Keratinocyte (primary cell): Measurements from ENCODE around the gene MICAL2. TPM values are rescaled to one million over a fixed set of nuclear protein-coding genes. Genes with fewer than 3 reads are reported as not detected.

Source experiments
- DNase-seq: peaks from one replicate; pipeline ENCODE4 v3.0.0-alpha.2; 2011; ENCODE audit warnings: low read depth, missing footprints, low spot score
- FAIRE-seq: peaks from 2 replicates; lab custom pipeline; 2011; peaks lifted over from hg19 to GRCh38; lab: Jason Lieb, UNC
- H2AFZ ChIP-seq: 2 replicates; pipeline ENCODE4 v1.6.0; 2012; ENCODE audit warnings: low read length, control low read depth, inconsistent platforms; ENCODE audit not compliant: control insufficient read depth
- H3K27ac ChIP-seq: 2 replicates; pipeline ENCODE4 v1.5.1; 2011; ENCODE audit warnings: low read length; ENCODE audit not compliant: control insufficient read depth, insufficient read depth
- H3K27me3 ChIP-seq: 3 replicates; pipeline ENCODE4 v1.6.0; 2011; ENCODE audit warnings: low read length; ENCODE audit not compliant: control insufficient read depth, insufficient read depth; ENCODE audit errors: extremely low read depth
- H3K36me3 ChIP-seq, 2 experiments: 2 replicates in 1 of 2; 3 replicates in 1 of 2; pipeline ENCODE4 v1.5.1; 2011; ENCODE audit warnings: low read length in 2 of 2, mild to moderate bottlenecking in 1 of 2; ENCODE audit not compliant: control insufficient read depth in 2 of 2, insufficient read depth in 2 of 2; ENCODE audit errors: extremely low read depth in 1 of 2
- H3K4me1 ChIP-seq: 3 replicates; pipeline ENCODE4 v1.5.1; 2011; ENCODE audit warnings: low read length; ENCODE audit not compliant: control insufficient read depth, insufficient read depth; ENCODE audit errors: extremely low read depth
- H3K4me2 ChIP-seq: 3 replicates; pipeline ENCODE4 v1.6.0; 2011; ENCODE audit warnings: low read depth, low read length; ENCODE audit not compliant: control insufficient read depth, insufficient read depth; ENCODE audit errors: extremely low read depth
- H3K4me3 ChIP-seq, 3 experiments: fragments of 200-600 bp in 1 of 3; sonication (generic) in 1 of 3; 2 replicates in 2 of 3; 3 replicates in 1 of 3; pipeline ENCODE4 v1.5.1; 2011 to 2016; ENCODE audit warnings: low read length in 3 of 3, mild to moderate bottlenecking in 3 of 3, control low read depth in 2 of 3, inconsistent platforms in 1 of 3, low read depth in 1 of 3, mixed read lengths in 1 of 3, mixed run types in 1 of 3, moderate library complexity in 1 of 3; ENCODE audit not compliant: control insufficient read depth in 2 of 3, insufficient read depth in 2 of 3; ENCODE audit errors: extremely low read depth in 1 of 3
- H3K79me2 ChIP-seq: 2 replicates; pipeline ENCODE4 v1.6.0; 2012; ENCODE audit warnings: low read length; ENCODE audit not compliant: control insufficient read depth, insufficient read depth
- H3K9ac ChIP-seq: 3 replicates; pipeline ENCODE4 v1.6.0; 2011; ENCODE audit warnings: low read length; ENCODE audit not compliant: control insufficient read depth, insufficient read depth; ENCODE audit errors: extremely low read depth
- H3K9me1 ChIP-seq: 3 replicates; pipeline ENCODE4 v1.6.0; 2011; ENCODE audit warnings: low read length; ENCODE audit not compliant: control insufficient read depth, insufficient read depth; ENCODE audit errors: extremely low read depth
- H3K9me3 ChIP-seq: 2 replicates; pipeline ENCODE4 v1.5.1; 2012; ENCODE audit warnings: low read depth, low read length; ENCODE audit not compliant: control insufficient read depth
- H4K20me1 ChIP-seq: 3 replicates; pipeline ENCODE4 v1.6.0; 2011; ENCODE audit warnings: low read length; ENCODE audit not compliant: control insufficient read depth, insufficient read depth; ENCODE audit errors: extremely low read depth
- CTCF ChIP-seq, 3 experiments: IDR thresholded peaks in 1 of 3; conservative IDR thresholded peaks in 1 of 3; optimal IDR thresholded peaks in 1 of 3; 2 replicates in 2 of 3; 3 replicates in 1 of 3; pipeline versions ENCODE3 to v1.5.1; 2011; ENCODE audit warnings: low read length in 3 of 3, mild to moderate bottlenecking in 3 of 3, moderate library complexity in 2 of 3, control low read depth in 1 of 3, inconsistent platforms in 1 of 3; ENCODE audit not compliant: insufficient read depth in 2 of 3; ENCODE audit errors: extremely low read depth in 1 of 3
- EZH2 ChIP-seq: IDR thresholded peaks from one replicate; pipeline ENCODE4 v1.6.1; 2012; ENCODE audit warnings: inconsistent platforms, mild to moderate bottlenecking, low read length, moderate library complexity
- dilution Hi-C: fragments of 300-500 bp; cut with MboI; formaldehyde crosslinking; loops from one replicate; pipeline ENCODE4 v1.7.0; 2020; ENCODE audit warnings: low sequenced_read_pairs; ENCODE audit not compliant: extremely low pct_ligation_motif_present
- polyA plus RNA-seq, 5 experiments: library from polyadenylated mRNA; depleted of rRNA in 3 of 5; stranded (reverse) in 3 of 5; stranded (forward) in 1 of 5; unstranded in 1 of 5; fragments of >200 nt; gene quantifications; 1 replicate in 1 of 5; 2 replicates in 3 of 5; 3 replicates in 1 of 5; pipeline versions ENCODE4 v1.2.1 to v1.2.3, GENCODE V29; 2011 to 2012; ENCODE audit warnings: missing spikeins in 2 of 5, low read depth in 1 of 5, low replicate concordance in 1 of 5

Gene MICAL2
- polyA plus RNA-seq, 1 donor (not counting 4 experiments of a cell fraction or from before 2014, with no cell fraction given), result 83.9 TPM

GRCh38 chr11:12263141-12263693 is 152.8 kb downstream of the MICAL2 start:
- Histone ChIP-seq H3K36me3 (peaks cover 46 to 71% of the 10 kb centered on the region in 2 experiments), H3K9ac (no peak overlapping the region), H3K4me2 (no peak overlapping the region), H2AFZ (no peak overlapping the region), H3K4me3 (no peak overlapping the region), H3K27me3 (no peaks in the 10 kb centered on the region), H3K9me3 (no peaks in the 10 kb centered on the region), H4K20me1 (no peaks in the 10 kb centered on the region), H3K9me1 (no peaks in the 10 kb centered on the region), H3K27ac (no peak overlapping the region), H3K79me2 (no peaks in the 10 kb centered on the region), H3K4me1 (peaks cover 3% of the 10 kb centered on the region)
- dilution Hi-C loops, result no loop called here
- FAIRE-seq (no peak), DNase-seq (no peak)
- TF ChIP-seq CTCF (optimal IDR thresholded peaks at IDR 0.05 in 1 of 3, IDR thresholded peaks at IDR 0.05 in 1 of 3, conservative IDR thresholded peaks at IDR 0.05 in 1 of 3; ENCODE audit: extremely low read depth in 1 of 3, insufficient read depth in 2 of 3, low read length in 3 of 3) (no peak), EZH2 (no peak)

- Histone ChIP-seq H3K4me1 (peaks cover 2% of the 10 kb centered on the region), H3K4me3 (no peak overlapping the region), H3K9me1 (no peaks in the 10 kb centered on the region), H2AFZ (no peak overlapping the region), H3K79me2 (no peaks in the 10 kb centered on the region), H3K27ac (no peak overlapping the region), H3K36me3 (peaks cover 44 to 65% of the 10 kb centered on the region in 2 experiments), H3K27me3 (no peaks in the 10 kb centered on the region), H3K4me2 (no peak overlapping the region), H3K9me3 (no peaks in the 10 kb centered on the region), H4K20me1 (no peaks in the 10 kb centered on the region), H3K9ac (no peak overlapping the region)
- FAIRE-seq (no peak), DNase-seq (no peak)
- dilution Hi-C loops, result no loop called here
- no peak for TF ChIP-seq EZH2
- no peak for TF ChIP-seq CTCF (optimal IDR thresholded peaks at IDR 0.05 in 1 of 3, IDR thresholded peaks at IDR 0.05 in 1 of 3, conservative IDR thresholded peaks at IDR 0.05 in 1 of 3; ENCODE audit: extremely low read depth in 1 of 3, insufficient read depth in 2 of 3, low read length in 3 of 3)
Measured at GRCh38 chr11:12264361-12264760, 154.0 kb downstream of the MICAL2 start.
